GM18873 (cell line): ENCODE data around the gene UNC5CL.

Experiments
- ATAC-seq: cut with Tn5 transposase; IDR thresholded peaks from one replicate; pipeline ENCODE4 v1.9.1; 2021; ENCODE audit warnings: mild to moderate bottlenecking, moderate library complexity, moderate number of reproducible peaks; ENCODE audit not compliant: unreplicated experiment, low FRiP score

The UNC5CL gene

GRCh38 chr6:40982917-40983316, 56.1 kb downstream of the UNC5CL start:
- ATAC-seq: no peak

GRCh38 chr6:40978687-40979289, 60.2 kb downstream of the UNC5CL start:
- no peak for ATAC-seq

- no peak for ATAC-seq
Observed at GRCh38 chr6:40977695-40978094, 61.3 kb downstream of the UNC5CL start.

- ATAC-seq: no peak
Observed at GRCh38 chr6:40977085-40977484, 61.9 kb downstream of the UNC5CL start.
